NB4 (cell line): ENCODE results near the gene EPHA4.

Experiments used
- DNase-seq: peaks from one replicate; pipeline ENCODE4 v3.0.0; 2010; ENCODE audit warnings: low read depth
- H3K4me3 ChIP-seq: one replicate; pipeline ENCODE4 v1.5.1; 2011; ENCODE audit warnings: mild to moderate bottlenecking, low read depth, low read length, moderate library complexity
- MYC ChIP-seq: IDR thresholded peaks from 2 replicates; pipeline ENCODE4 v1.6.1; 2011; ENCODE audit warnings: low read depth, low read length
- POLR2A ChIP-seq: IDR thresholded peaks from 2 replicates; pipeline ENCODE4 v1.6.1; 2011; ENCODE audit warnings: mild to moderate bottlenecking; ENCODE audit not compliant: insufficient read length; ENCODE audit errors: extremely low read depth
- TF ChIP-seq, protein P1 (sequence below): IDR thresholded peaks from 2 replicates; pipeline ENCODE4 v1.6.1; 2011; ENCODE audit warnings: low read depth, low read length
- TF ChIP-seq, protein P2 (sequence below): IDR thresholded peaks from one replicate; pipeline ENCODE4 v1.5.1; 2012; ENCODE audit warnings: low read depth, low read length

EPHA4 gene

DNA sequence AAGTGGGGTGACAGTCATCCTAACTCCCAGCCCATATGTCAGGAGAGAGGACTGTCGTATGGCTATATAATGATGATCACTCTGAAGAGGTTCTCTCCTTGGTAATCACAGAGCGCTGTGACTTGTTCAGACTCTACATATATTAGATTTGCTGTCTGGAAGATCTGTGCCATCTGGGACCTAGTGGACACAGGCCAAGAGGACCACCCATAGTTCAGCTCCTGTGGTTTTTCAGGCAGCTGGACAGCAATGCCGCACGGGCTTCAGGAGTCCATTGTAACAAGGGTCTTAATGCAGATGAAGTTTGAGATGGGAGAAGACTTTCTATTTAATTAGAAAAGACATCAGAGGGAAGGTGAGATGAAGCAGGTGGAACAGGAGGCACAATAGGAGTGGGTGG, 40.1 kb upstream of the EPHA4 start:
- no peak for DNase-seq
- H3K4me3 ChIP-seq: no peak overlapping the region
- TF ChIP-seq POLR2A: no peak
- TF ChIP-seq MYC: no peak
- TF ChIP-seq, protein P1, sequence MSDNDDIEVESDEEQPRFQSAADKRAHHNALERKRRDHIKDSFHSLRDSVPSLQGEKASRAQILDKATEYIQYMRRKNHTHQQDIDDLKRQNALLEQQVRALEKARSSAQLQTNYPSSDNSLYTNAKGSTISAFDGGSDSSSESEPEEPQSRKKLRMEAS: no peak
- TF ChIP-seq, protein P2, sequence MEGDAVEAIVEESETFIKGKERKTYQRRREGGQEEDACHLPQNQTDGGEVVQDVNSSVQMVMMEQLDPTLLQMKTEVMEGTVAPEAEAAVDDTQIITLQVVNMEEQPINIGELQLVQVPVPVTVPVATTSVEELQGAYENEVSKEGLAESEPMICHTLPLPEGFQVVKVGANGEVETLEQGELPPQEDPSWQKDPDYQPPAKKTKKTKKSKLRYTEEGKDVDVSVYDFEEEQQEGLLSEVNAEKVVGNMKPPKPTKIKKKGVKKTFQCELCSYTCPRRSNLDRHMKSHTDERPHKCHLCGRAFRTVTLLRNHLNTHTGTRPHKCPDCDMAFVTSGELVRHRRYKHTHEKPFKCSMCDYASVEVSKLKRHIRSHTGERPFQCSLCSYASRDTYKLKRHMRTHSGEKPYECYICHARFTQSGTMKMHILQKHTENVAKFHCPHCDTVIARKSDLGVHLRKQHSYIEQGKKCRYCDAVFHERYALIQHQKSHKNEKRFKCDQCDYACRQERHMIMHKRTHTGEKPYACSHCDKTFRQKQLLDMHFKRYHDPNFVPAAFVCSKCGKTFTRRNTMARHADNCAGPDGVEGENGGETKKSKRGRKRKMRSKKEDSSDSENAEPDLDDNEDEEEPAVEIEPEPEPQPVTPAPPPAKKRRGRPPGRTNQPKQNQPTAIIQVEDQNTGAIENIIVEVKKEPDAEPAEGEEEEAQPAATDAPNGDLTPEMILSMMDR: no peak

DNA sequence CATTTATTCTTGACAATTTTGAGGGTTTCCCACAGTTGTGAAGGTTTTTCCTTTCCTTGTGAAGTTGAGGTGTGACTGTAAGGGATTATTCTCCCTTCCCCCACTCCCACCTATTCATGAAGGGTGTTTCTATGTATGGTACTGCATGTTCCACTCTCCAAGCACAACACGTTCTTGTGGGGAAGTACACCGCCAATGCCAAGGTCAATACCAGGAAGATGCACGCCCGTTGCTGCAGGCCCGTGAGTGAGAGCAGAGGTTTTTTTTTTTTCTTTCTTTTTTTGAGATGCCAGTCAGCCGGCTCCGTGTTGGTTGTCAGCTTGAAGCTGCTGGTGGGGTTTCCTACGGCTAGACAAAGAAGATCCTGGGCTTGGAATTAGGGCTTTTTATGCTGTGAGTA, 38.6 kb upstream of the EPHA4 start:
- TF ChIP-seq POLR2A (no peak), MYC (no peak)
- TF ChIP-seq, protein P1: no peak
- TF ChIP-seq, protein P2: no peak
- no peak for DNase-seq

DNA sequence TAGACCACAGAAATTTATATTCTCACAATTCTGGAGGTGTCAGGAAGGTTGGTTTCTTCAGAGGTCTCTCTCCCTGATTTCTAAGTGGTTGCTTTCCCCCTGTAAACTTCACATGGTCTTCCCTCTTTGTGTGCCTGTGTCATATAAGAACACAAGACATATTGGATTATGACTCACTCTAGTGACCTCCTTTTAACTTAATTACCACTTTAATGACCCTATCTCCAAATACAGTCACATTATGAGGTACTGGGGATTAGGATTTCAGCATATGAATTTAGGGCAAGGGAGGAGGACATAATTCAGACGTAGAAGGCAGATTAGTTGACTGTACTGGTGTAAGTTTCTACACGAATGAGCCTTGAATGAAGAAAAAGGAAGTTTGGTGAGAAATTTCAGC, 38.2 kb upstream of the EPHA4 start:
- H3K4me3 ChIP-seq: no peak overlapping the region
- DNase-seq: no peak
- TF ChIP-seq MYC (no peak), POLR2A (no peak)
- TF ChIP-seq, protein P2: no peak
- TF ChIP-seq, protein P1: no peak

More for the DNA sequence above, 38.6 kb upstream of the EPHA4 start:
- H3K4me3 ChIP-seq: no peak overlapping the region

DNA sequence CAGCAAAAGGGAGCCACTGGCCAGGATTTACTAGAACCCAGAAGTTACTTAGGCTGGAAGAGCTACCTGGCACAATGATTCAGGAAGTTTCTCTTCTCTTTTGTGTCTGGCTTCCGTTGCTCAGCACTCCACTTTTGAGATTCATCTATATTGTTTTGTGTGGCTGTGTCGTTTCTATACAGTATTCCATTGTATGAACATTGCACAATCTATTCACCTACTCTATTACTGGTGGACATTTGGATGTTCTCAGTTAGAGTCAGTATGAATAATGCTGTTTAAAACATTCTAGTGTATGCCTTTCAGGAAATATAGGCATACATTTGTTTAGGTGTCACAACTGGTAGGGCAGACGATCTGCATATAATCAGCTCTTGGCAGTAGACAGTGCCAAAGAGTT, 36.3 kb upstream of the EPHA4 start:
- TF ChIP-seq POLR2A (no peak), MYC (no peak)
- TF ChIP-seq, protein P2: no peak
- TF ChIP-seq, protein P1: no peak

DNA sequence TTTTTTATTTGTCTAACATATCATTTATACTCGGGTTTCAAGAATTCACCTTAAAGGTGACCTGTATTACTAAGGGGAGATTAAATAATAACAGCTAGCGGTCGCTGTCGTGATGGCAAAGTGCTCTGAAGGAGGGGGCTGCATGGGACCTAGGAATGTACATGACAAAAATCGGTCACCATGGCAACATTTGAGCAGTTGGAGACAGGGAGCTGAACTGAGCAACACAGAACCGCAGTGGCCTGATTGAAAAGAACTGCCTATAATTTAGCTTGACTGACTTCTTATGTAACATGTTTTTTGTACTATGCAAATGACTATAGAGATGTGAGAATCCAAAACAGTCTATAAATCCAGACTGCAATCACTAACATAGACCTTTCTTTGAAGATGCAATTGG, 34.3 kb upstream of the EPHA4 start:
- TF ChIP-seq, protein P2: no peak
- TF ChIP-seq POLR2A (no peak), MYC (no peak)
- TF ChIP-seq, protein P1: no peak
- no peak for DNase-seq
- H3K4me3 ChIP-seq: no peak overlapping the region

More for the DNA sequence above, 36.3 kb upstream of the EPHA4 start:
- no peak for DNase-seq
- no peak overlapping the region for H3K4me3 ChIP-seq
